HG02759 (cell line): ENCODE measurements around the gene SHF.
"Not testable (repeated sequence)": the region's sequence is repeated elsewhere in the genome, so short reads cannot be mapped to it uniquely, and the experiment has no call there.

Experiments used
- ATAC-seq: cut with Tn5 transposase; IDR thresholded peaks from one replicate; pipeline ENCODE4 v1.9.1; 2021; ENCODE audit warnings: mild to moderate bottlenecking, moderate library complexity; ENCODE audit not compliant: unreplicated experiment

The SHF gene

DNA sequence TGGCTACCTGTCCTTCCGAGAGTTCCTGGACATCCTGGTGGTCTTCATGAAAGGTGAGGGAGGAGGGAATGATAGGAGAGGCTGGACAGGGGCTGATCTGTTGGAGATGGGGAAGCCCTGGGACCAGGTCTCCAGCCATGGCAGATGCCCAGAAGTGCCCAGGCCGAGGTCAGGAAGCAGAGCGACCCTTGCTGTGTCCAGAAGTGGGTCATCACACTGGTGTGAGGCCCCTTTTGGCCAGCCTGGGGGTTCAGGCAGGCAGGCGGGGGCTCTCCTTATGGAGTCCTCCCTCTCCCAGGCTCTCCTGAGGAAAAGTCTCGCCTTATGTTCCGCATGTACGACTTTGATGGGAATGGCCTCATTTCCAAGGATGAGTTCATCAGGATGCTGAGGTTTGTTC is 40.2 kb downstream of the SHF start:
- ATAC-seq, result no peak

GRCh38 chr15:45146405-45146804 is 41.4 kb downstream of the SHF start:
- ATAC-seq, result no peak

DNA sequence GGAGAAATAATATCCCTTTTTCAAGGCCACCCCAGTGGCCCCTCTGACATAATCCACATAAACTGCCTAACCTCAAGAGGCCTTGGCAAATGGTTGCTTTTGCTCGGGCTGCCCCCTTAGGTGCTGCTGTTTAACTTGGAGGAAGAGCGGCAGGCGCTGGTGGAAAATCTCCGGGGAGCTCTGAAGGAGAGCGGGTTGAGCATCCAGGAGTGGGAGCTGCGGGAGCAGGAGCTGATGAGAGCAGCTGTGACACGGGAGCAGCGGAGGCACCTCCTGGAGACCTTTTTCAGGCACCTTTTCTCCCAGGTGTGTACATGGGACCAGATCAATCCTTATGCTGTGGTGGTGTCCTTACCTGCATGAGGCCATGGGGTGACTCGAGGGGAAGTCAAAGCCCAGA is 43.0 kb downstream of the SHF start:
- no peak for ATAC-seq

- ATAC-seq, result no peak
Measured at GRCh38 chr15:45143946-45144345, 43.8 kb downstream of the SHF start.

DNA sequence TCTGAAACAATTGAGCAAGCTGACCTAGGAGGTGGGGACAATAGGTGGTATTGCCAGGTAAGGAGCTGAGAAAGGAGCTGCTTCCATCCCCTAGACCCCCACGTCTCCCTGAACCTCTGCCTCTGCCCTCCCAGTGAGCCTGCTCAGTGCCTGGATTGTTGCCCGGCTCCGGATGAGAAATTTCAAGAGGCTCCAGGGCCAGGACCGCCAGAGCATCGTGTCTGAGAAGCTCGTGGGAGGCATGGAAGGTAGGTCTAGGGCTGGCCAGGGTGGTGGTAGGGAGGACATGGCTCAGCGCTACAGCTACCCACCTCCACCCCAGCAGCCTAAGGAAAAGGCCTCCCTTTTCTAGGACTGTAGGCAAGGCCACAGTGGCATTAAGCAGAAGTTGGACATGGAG is 44.7 kb downstream of the SHF start:
- no peak for ATAC-seq

GRCh38 chr15:45141386-45141785 is 46.4 kb downstream of the SHF start:
- ATAC-seq, result no peak

DNA sequence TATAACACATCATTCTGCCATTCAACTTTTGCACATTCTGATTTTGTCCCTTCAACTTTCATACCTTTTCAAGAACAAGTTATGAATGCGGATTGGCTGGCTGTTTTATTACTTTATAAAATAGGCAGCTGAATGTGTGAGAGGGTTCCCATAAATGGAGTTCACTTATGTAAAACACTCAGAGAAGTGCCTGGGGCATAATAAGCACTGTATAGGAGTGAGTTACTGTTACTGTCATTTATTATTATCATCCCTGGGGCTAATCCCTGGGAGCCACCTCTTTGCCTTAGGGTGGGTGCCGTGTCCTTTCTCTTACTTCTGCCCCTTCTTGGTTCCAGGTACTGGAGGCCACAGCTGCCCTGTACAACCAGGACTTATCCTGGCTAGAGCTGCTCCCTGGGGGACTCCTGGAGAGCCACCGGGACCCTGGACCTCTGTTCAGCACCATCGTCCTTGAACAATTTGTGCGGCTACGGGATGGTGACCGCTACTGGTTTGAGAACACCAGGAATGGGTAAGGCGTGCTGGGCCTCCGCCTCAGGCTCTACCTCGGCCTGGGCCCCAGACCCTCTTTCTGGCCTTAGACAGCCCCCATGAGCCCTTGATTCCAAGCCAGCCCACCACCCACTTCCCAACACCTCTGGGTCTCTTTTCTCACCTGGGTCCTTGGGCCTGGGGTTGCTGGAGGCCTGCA is 47.1 kb downstream of the SHF start:
- no peak for ATAC-seq

GRCh38 chr15:45139770-45140169 is 48.0 kb downstream of the SHF start:
- no peak for ATAC-seq

DNA sequence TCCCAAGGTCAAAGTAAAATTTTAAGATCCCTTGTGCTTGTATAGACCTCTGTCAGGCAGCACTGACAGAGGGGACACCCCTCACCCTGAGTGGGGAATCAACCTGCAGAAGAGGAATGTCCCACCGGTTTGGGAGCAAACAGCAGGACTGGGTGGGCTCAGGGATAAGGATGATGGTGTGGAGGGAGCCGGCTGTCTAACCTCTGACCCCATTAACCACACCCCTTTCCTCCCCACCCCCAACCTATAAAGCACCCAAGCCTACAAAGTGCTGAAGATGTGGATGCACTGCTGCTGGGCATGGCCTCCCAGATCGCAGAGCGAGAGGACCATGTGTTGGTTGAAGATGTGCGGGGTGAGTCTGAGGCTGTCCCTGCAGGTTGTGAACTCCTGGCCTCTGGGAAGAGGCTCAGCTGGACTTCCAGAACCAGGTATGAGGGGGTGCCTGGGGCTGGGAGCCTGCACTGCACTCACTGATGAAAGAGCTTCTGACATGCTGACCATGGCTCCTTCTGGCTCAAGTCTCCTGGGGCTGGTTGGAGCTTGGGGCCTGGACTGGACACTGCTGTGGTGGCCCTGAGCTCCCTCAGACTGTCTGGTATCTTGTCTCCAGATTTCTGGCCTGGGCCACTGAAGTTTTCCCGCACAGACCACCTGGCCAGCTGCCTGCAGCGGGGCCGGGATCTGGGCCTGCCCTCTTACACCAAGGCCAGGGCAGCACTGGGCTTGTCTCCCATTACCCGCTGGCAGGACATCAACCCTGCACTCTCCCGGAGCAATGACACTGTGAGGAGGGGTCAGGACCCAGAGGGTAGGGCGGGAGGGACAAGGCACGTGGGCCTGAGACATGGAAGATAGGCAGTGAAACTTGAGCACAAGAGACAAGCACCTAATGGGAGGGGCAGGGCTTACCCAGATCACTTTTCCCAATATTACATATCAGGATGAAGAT is 48.7 kb downstream of the SHF start:
- no peak for ATAC-seq

- ATAC-seq, result no peak
Measured at GRCh38 chr15:45137703-45138102, 50.1 kb downstream of the SHF start.

GRCh38 chr15:45136378-45136764 is 51.4 kb downstream of the SHF start:
- no peak for ATAC-seq

DNA sequence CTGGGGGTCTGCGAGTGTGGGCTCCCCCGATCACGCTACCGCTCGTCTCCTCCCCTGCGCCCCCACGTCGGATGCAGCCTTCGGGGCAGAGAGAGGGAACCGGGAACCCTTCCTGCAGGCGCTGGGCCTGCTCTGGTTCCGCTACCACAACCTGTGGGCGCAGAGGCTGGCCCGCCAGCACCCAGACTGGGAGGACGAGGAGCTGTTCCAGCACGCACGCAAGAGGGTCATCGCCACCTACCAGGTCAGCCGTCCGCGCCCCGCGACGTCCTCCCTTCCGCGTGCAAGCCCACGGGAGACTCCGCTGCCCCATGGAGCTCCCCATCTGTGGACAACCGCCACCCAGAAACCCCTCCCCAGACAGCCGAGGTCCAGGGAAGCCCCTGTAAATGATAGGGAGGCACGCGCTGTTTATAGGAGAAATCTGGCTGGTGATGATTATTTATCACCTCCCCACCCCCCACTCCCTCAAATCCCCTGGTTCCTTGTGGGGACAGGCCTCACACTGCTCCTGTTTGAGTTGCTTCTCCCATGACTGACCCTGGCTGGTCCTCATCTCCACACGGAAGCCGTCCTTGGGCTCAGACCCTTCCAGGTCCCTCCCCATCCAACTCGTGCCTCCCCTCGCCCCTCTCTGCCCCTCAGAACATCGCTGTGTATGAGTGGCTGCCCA is 51.9 kb downstream of the SHF start:
- ATAC-seq, result not testable (repeated sequence)

DNA sequence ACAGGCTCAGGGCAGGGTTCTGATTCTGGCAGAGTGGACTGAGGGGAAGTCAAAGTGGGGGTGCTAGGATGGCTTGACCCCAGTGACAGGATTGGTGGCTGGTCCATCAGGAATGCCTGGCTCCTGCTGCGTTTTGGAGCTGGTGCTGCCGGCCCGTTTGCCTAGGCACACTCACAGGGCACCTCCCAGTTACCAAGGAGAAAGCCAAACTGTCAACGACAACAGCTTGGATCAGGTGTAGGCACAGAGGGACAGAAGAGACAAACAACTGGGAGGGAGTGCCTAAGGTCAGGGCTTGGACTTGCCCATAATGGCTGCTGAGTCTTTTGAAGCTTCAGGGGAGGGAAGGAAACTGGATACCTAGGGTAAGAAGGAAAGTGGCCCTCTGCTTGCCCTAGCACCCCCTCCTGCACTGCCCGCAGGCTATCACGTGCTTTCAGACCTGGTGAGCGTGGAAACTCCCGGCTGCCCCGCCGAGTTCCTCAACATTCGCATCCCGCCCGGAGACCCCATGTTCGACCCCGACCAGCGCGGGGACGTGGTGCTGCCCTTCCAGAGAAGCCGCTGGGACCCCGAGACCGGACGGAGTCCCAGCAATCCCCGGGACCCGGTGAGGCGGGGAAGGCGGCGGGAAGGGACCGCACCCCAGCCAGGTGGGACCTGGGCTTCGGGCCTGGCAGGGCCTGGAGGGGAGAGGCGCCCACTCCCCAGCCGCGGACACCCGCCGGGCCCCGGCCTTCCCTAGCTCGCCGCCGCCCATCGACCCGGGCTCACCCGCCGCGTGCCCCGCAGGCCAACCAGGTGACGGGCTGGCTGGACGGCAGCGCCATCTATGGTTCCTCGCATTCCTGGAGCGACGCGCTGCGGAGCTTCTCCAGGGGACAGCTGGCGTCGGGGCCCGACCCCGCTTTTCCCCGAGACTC is 52.8 kb downstream of the SHF start:
- ATAC-seq, result no peak

DNA sequence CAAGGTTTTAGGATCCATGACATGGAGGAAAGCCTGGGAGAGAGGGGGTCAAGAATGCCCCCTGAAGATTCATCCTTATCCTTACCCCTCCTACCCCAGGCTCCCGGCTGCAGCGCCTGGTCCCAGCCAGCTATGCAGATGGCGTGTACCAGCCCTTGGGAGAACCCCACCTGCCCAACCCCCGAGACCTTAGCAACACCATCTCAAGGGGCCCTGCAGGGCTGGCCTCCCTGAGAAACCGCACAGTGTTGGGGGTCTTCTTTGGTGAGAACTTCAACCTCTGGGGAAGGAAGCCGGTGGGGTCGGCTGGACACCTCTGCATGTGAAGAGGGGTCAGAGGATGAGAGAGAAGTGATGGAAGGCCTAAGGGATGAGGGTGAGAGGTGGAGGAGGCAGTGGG is 53.7 kb downstream of the SHF start:
- ATAC-seq, result no peak

DNA sequence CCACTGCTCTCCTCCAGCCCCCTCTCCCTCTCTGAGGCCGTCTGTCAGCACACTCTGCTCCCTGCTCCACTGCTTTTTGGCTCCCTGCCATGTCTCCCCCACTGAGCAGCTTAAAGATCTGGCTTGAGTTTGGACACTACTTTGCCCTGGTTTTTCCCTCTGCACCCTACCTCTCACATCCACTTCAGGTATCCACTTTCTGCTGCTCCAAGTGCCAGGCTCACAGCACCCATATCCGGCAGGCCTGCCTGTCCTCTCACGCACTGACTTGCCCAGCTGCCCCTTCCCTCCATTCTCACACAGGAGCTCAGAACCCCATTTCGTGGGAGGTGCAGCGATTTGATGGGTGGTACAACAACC is 54.2 kb downstream of the SHF start:
- no peak for ATAC-seq

DNA sequence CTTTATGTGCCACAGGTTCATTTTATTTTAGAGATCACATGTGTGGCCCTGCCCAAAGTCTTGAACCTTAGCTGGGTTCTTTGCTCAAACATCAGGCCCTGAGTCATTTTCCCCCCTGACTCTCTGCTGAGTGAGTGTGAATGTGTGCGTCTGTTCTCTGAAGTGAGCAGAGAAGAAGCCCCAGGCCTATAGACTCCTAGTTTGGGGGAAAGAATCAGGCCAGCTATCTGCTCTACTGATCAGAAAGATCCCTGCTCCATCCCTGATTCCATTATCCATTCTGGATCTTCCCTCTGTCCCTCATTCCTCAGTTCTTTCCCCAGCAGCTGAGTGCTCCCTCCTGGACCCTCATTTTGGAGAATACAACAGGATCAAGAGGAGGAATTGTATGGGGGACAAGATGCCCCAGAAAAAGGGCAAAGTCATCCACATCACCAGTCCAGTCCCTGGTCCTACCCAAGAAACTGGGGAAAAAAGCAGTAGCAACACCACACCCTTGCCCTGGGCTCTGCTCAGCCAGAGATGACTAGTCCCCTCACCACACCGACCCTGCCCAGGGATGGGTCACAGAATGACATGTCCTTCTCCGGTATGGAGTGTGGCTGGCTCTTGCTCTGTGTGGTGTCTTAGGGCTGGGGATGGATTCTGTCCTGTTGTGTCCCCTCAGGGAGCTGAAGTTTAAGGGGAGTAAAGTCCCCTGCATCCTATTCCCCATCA is 54.8 kb downstream of the SHF start:
- ATAC-seq, result no peak

DNA sequence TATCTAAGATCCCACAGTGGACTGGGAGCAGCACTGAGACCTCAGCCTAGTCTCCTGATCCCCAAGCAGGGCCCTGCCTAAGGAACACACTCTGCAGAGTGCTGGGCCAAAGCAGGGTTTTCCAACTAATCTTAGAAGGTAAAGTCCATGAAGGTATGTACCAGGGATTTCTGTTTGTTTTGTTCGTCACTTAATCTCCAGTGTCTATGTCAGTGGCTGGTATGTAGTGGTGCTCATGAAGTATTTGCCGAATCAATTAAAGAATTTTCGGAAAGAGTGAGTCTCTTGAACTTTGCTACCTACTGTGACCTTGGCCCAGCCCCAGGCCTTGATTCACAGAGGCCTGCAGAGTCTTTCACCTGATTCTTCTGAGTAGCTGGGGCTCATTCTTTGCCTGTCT is 56.3 kb downstream of the SHF start:
- ATAC-seq, result no peak

DNA sequence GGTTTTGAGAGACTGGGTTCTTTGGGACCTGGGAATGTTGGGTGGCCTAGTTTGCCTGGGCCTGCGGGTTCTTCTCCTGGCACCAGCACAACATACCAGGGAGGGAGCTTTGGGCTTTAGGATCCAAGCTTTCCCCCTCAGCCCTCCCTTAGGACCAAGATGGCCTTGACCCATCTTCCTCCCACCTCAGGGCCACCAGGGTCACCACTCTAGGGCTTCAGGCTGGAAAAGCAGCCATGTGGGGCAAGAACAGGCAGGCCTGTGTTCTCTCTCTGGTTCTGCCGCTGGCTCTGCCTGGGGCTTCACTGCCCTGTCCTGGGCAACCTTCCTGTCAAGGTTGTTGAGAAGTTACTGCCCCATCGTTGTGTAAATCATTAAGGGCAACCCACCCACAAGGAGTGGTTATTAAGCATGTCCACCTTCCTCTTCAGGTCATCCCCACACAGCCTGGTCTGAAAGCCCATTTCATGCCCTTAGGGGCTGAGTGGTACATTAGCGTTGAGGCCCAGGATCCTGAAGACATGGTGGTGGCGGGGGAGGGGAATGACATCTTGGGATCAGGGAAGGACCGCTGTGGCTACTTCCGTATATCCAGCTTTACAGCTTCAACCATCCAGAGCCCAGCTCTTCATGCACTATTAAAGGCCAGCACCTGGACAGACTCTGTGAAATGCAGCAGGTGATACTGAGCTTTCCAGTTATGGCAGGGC is 57.3 kb downstream of the SHF start:
- ATAC-seq, result no peak

GRCh38 chr15:45129651-45130129 is 58.1 kb downstream of the SHF start, which contains the start of the genes DUOX1 and DUOXA1:
DUOX1 (plus strand) TSS chr15:45129994; CDS start chr15:45131967, 1,973 bp downstream.
DUOXA1 (minus strand) TSS chr15:45129879; CDS start chr15:45123014, 6,865 bp downstream.
- ATAC-seq, result no peak
